NCI-H345 treated with DMSO at 0.1 percent for 48 hours (cell line): ENCODE measurements around the gene MSI2.

Experiments used
- DNase-seq: peaks from one replicate; lab custom pipeline; 2025; ENCODE audit not compliant: unreplicated experiment; lab: John Stamatoyannopoulos, UW

The MSI2 gene

GRCh38 chr17:57586196-57586740 is 329.9 kb downstream of the MSI2 start:
- DNase-seq, result no peak

DNA sequence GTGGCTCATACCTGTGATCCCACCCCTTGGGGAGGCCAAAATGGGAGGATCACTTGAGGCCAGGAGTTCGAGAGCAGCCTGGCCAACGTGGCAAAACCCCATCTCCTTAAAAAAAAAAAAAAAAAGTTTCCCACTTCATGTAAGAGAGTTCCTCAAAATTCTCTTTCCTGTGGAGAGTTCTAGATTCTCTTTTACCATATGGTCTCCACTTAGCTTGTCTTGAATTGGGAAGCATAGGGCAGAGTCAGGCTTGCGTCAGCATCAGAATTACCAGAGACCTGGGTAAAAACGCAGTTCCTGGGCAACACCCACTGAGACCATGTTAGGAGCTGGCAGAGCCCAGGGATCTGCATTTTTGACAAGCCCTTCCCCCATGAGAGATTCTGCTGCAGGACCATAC is 330.4 kb downstream of the MSI2 start:
- DNase-seq, result no peak

DNA sequence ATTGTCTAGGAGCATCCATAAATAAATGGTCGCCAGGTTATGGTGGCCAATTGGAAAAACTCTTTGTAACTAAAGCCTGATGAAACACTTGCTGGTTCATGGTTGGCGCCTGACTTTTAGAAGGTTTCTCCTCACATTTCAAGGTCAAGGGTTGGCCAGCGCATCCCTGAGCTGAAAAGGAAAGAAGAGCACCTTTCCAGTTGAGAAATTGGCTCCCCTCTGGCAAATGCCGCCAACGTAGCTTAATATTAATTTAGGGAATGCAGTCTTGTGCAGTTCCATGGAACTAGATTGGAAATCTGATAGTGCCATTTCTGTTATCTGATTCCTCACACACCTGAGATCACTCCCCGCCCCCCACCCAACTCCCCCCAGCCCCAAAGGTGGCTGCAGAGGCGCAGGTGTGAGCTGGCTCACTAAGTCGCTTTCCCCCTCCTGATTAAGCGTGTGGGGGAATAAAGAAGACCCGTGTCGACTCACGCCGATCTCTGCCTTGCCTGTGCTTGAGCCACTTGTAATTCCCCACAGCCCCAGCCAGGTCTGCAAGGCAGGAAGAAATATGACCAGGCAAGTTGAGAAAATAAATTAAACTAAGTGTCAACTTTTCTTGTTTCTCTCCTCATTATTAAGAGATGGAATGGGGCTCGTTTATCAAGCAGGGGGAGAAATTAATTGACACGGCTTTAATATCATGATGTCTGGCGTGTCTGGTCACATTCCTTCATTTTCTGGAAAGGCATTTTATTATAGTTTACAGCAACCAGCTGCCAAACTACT is 331.1 kb downstream of the MSI2 start:
- DNase-seq, result no peak

- no peak for DNase-seq
Measured at GRCh38 chr17:57588086-57588485, 331.8 kb downstream of the MSI2 start.

DNA sequence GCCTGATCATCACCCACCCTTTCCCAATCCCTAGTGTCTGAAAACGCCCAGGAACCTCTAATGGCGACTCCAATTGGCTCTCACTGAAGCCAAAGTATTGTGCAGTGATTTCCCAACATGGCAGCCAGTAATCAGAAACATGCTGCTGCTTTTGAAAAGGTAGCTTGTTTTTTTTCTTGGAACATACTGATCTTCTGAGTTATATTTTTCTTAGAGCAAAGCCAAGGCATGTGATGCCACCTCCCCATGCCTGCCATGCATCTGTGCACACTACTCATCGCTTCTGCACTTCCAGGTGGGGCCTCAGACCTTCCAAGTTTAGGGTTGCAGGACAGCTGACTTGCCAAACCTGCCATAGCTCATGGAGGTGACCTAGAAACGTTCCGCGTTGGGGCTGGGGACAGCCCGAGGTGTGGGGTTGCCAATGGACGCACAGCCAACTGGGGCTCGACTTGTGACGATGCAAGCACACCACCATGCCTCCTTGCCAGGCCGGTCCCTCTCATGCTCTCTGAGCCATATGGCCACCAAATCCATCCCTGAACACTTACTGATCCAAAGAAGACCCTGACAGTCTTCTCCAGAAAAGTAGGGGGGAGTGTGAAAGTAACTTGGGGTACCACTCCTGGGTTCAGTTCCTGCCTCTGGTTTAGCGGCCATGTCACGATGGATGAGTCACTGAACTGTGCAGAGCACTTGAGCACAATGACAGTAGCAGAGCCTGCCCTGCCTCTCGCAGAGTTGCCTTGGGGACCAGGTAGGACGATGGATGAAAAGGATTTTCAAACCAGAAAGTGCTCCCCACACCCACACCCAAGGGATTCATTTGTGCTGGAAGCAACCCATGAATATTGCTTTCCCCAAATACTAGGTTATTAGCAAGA is 333.1 kb downstream of the MSI2 start:
- no peak for DNase-seq

GRCh38 chr17:57593739-57594462 is 337.6 kb downstream of the MSI2 start:
- DNase-seq, result no peak

DNA sequence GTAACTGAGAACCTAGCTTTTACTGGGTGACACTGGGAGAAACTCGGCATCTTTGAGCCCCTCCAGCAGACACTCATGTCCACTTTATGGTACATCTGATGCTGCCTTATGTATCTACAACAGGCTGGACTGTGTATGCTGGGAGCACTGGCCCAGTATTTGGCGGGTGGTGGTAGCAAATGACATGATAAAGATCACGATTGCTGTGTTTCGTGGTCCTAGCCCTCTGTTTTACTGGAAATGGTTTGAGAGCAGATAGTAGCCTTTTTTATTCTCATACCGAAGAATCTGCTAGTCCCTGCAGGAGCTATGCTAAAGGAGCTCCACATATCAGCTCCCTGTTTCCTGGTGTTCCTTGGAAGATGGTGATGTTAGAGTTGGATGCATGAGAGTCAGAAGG is 338.4 kb downstream of the MSI2 start:
- DNase-seq, result no peak

DNA sequence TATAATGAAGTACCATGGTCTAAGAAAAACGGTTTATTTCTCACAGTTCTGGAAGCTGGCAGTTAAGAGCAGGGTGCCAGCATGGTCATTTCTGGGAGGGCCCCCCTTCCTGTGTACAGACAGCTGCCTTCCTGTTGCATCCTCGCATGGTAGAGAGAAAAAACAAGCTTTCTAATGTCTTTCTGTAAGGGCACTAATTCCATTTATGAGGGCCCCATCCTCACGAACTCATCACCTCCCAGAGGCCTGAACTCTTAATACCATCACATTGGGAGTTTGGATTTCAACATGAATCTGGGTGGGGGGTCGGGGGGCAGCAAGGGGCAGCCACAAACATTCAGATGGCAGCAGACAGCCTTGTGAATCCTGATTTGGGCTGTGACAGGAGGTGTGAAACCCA is 339.1 kb downstream of the MSI2 start:
- DNase-seq, result no peak

- no peak for DNase-seq
Measured at GRCh38 chr17:57595947-57596695, 339.8 kb downstream of the MSI2 start.

GRCh38 chr17:57597101-57597500 is 340.8 kb downstream of the MSI2 start:
- no peak for DNase-seq

- peak; percentile 18 for DNase-seq
Measured at GRCh38 chr17:57597531-57598453, 341.5 kb downstream of the MSI2 start.

DNA sequence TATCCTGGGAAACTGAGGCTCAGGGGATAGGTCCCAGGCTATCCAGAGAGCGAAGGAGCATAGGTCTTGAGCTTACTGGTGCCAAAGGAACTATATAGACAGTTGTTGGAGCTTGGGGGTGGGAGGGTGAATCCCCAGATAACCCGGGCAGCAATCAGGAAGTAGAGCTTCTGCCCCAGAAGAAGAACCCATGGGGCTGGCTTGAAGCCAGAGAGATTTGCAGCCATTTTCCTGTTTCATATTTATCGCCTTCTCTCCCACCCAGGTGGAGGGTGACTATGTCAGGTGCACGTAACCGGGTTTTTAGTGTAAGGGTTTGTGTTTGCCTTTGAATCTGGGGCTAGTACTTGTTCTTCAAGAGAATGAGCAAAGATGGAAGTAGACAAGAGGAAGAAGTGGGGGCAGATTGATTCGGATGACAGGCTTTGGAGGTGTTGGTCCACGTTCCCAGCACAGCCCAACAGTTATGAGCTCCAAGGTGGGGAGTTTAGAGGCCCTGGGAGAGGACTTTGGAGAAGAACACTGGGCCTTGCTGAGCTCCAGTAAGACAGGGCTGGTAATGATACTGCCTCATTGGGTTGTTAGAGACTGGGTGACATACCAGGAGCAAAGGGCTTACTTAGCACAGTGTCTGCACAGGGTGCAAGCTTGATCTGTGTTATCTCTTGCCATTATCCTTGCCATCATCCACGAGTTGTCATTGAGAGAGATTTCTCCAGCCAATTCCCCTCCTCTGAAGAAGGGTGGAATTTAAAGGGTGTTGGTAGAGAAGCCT is 343.1 kb downstream of the MSI2 start:
- DNase-seq, result no peak

DNA sequence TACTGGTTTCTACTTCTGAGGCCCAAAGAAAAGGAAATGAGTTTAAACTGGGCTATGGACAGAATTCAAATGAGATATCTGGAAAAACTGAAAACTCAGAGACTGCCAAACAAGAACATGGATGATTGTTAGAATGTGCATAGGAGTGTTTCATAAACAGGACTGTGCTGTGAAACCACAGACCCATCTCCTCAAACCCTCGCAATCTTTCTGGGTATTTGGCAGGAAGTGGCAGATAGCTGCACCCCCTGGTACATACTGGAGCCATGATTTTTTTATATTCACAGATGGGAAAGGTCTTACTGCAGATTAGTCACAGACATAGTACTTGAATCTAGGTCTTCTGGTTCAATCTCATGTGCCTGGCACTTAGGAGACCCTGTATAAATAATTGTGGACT is 343.8 kb downstream of the MSI2 start:
- no peak for DNase-seq

DNA sequence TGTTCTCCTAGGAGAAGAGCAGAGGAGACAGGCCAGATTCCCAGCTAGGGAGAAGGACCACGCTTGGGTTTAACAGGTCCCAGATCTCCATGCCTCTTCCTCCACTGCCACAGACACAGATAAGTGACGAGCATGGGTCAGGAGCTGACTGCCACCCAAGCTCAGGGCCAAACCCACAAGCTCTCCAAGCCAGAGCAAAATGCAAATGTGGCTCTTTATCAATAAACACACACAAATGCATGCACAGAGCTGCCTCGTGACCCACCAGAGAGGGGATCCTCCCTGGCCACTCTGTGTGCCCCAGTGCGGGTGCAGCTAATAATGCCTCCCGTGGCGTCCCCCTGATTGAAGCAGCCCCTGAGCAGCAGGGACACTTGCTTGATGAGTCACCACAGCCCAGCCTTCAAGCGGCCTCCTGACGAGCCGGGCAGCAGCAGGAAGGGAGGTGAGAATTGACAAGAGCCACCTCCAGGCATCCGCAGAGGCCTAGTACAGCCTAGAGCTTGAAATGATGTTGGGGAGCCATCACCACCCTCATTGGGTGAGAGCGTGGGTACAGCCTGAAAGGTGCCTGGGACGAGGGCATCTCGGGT is 344.9 kb downstream of the MSI2 start:
- DNase-seq, result no peak

- no peak for DNase-seq
Measured at GRCh38 chr17:57602896-57603295, 346.6 kb downstream of the MSI2 start.

- no peak for DNase-seq
Measured at GRCh38 chr17:57603546-57603945, 347.2 kb downstream of the MSI2 start.

- DNase-seq, result peak; percentile 44
Measured at GRCh38 chr17:57603978-57604377, 347.7 kb downstream of the MSI2 start.
